ENCODE data around the gene ACOT8.
"Not testable (repeated sequence)": the region's sequence is repeated elsewhere in the genome, so short reads cannot be mapped to it uniquely, and the experiment has no call there.

ACOT8 gene

GRCh38 chr20:45886590-45887345 lies 29.6 kb upstream of the ACOT8 start:
- DNase-seq = no peak

- DNase-seq = no peak
Observed at GRCh38 chr20:45883100-45883469, 25.9 kb upstream of the ACOT8 start.

- DNase-seq = no peak
Observed at GRCh38 chr20:45882469-45883099, 25.4 kb upstream of the ACOT8 start.

GRCh38 chr20:45880988-45881788 lies 24.0 kb upstream of the ACOT8 start, which contains the start of gene ZSWIM1:
ZSWIM1 (plus strand) TSS chr20:45881227; CDS start chr20:45882593, 1,366 bp downstream.
- peak; percentile 98 for DNase-seq

GRCh38 chr20:45878076-45878761 lies 21.0 kb upstream of the ACOT8 start:
- DNase-seq = no peak

- no peak for DNase-seq
Observed at GRCh38 chr20:45874576-45874975, 17.4 kb upstream of the ACOT8 start.

GRCh38 chr20:45874104-45874481 lies 16.9 kb upstream of the ACOT8 start:
- not testable (repeated sequence) for DNase-seq

GRCh38 chr20:45873409-45874103 lies 16.4 kb upstream of the ACOT8 start:
- DNase-seq = no peak

- no peak for DNase-seq
Observed at GRCh38 chr20:45872626-45873025, 15.4 kb upstream of the ACOT8 start.

- DNase-seq = no peak
Observed at GRCh38 chr20:45867819-45868176, 10.6 kb upstream of the ACOT8 start.

- no peak for DNase-seq
Observed at GRCh38 chr20:45867136-45867818, 10.1 kb upstream of the ACOT8 start.

- DNase-seq = no peak
Observed at GRCh38 chr20:45866454-45866853, 9.3 kb upstream of the ACOT8 start.

- DNase-seq = no peak
Observed at GRCh38 chr20:45863543-45864470, 6.6 kb upstream of the ACOT8 start.

GRCh38 chr20:45861221-45862075 lies 4.3 kb upstream of the ACOT8 start:
- DNase-seq = no peak

- DNase-seq = no peak
Observed at GRCh38 chr20:45860560-45861220, 3.5 kb upstream of the ACOT8 start.

GRCh38 chr20:45859916-45860315 lies 2.7 kb upstream of the ACOT8 start:
- no peak for DNase-seq

GRCh38 chr20:45857882-45858216 lies 657 bp upstream of the ACOT8 start:
- no peak for DNase-seq

GRCh38 chr20:45853484-45853883 lies 3.7 kb downstream of the ACOT8 start:
- DNase-seq = no peak

- no peak for DNase-seq
Observed at GRCh38 chr20:45852326-45852725, 4.9 kb downstream of the ACOT8 start.
